ENCODE data around the gene ATXN7.

GRCh38 chr3:63990204-63990603, 126.5 kb downstream of the ATXN7 start:
- no peak for TF ChIP-seq CTCF (IDR thresholded peaks at IDR 0.05)
- no peak for TF ChIP-seq POLR2A (IDR thresholded peaks at IDR 0.05)
